ENCODE data around the gene P3H3. TPM values are rescaled to one million over a fixed set of nuclear protein-coding genes. Genes with fewer than 3 reads are reported as not detected.

Gene P3H3
- total and polyA plus RNA-seq, 2 of the 4 experiments (the other 2 are of a cell fraction): 27.8 to 83.9 TPM

DNA sequence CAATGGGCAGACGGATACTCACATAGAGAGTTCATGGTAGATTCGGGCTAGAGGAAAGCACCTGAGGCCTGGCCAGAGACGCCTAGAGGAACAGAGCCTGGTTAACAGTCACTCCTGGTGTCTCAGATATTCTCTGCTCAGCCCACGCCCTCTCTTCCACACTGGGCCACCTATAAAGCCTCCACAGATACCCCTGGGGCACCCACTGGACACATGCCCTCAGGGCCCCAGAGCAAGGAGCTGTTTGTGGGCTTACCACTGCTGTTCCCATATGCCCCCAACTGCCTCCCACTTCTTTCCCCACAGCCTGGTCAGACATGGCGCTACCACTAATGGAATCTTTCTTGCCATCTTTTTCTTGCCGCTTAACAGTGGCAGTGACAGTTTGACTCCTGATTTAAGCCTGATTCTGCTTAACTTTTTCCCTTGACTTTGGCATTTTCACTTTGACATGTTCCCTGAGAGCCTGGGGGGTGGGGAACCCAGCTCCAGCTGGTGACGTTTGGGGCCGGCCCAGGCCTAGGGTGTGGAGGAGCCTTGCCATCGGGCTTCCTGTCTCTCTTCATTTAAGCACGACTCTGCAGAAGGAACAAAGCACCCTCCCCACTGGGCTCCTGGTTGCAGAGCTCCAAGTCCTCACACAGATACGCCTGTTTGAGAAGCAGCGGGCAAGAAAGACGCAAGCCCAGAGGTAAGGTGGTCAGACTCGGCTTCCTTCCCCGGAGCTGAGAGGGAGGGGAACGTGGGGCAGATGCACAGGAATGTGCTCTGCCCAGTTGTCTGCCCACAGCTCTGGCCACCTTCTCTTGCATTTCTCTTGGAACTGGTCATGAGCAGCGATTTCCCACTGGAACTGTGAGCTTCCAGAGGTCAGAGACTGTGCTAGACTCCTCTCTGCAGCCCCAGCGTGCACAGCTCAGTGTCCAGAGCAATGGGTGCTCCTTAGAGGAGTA lies 39.0 kb upstream of the P3H3 start, which contains the start of gene CD4:
Gene CD4 (plus strand): TSS at position 557 of the 953 bp plus-strand sequence. CDS start 10,611 bp downstream, outside the sequence.
- H3K4ac ChIP-seq (ENCODE audit: low read depth, low read length): peak within 1 kb of the TSS; percentile 75
- peak within 1 kb of the TSS; percentile 63 for H3K27ac ChIP-seq (ENCODE audit: insufficient read depth, low read length)
- H4K8ac ChIP-seq (ENCODE audit: low read depth in 2 of 2, low read length in 2 of 2): peak within 1 kb of the TSS; percentile 84 to 92
- in situ Hi-C loops (cut with MboI; ENCODE audit: low sequenced_read_pairs): no loop called here
- H3K4me1 ChIP-seq (ENCODE audit: control insufficient read depth, insufficient read depth, low read length): peaks cover 21% of the 10 kb centered on the region
- BruUV-seq (replicated peaks): no TSS peak
- peak within 1 kb of the TSS; percentile 45 for H2BK5ac ChIP-seq (ENCODE audit: low read depth, low read length, poor library complexity, severe bottlenecking)
- peak within 1 kb of the TSS; percentile 86 for H4K91ac ChIP-seq (ENCODE audit: insufficient read depth, low read depth, low read length)
- POLR2A ChIA-PET (ENCODE audit: unreplicated experiment): interaction anchor here (0.5 kb wide), 2 partner anchors 30 to 128 kb away, joined by 3 read pairs; no protein-coding TSS in a partner anchor
- H3K79me1 ChIP-seq (ENCODE audit: low read depth in 1 of 2, low read length in 2 of 2): peaks cover 0 to 14% of the 10 kb centered on the region in 2 experiments; a peak in 2 of 4 replicates
- no peak for DNase-seq
- peak within 1 kb of the TSS; percentile 99 for H4K5ac ChIP-seq (ENCODE audit: low read depth, low read length)
- intact Hi-C loops (cut with micrococcal nuclease): no loop called here
- peak within 1 kb of the TSS; percentile 83 for H2AFZ ChIP-seq (replicated peaks; ENCODE audit: low read length, poor library complexity)
- peak within 1 kb of the TSS; percentile 8; the same call in 1 of the 2 replicates for H2AK5ac ChIP-seq (ENCODE audit: low read depth, low read length)
- H4K20me1 ChIP-seq (ENCODE audit: insufficient read depth, low read length): no peaks in the 10 kb centered on the region
- peak within 1 kb of the TSS; percentile 4; the same call in 1 of the 2 replicates for H2BK20ac ChIP-seq (ENCODE audit: low read depth, low read length)
- TF ChIP-seq POLR2A (IDR thresholded peaks at IDR 0.05; ENCODE audit: low read depth, low read length) (no peak), MXI1 (IDR thresholded peaks at IDR 0.05; ENCODE audit: borderline replicate concordance, low read depth, low read length) (no peak), CEBPB (IDR thresholded peaks at IDR 0.05; ENCODE audit: low read depth, low read length) (no peak), NFE2L2 (IDR thresholded peaks at IDR 0.05; ENCODE audit: low read depth, low read length) (no peak), SMC3 (IDR thresholded peaks at IDR 0.05; ENCODE audit: low read depth, low read length) (no peak)
- no peaks in the 10 kb centered on the region for H3K27me3 ChIP-seq (ENCODE audit: control insufficient read depth, insufficient read depth, low read length)
- H3K9ac ChIP-seq (ENCODE audit: low read depth, low read length): peak within 1 kb of the TSS; percentile 63
- 27% methylated on average over 6 of the region's 18 CpGs; no CpG with 5 or more reads in 1 of the 2 experiments for WGBS, 2 experiments (ENCODE audit: extremely low coverage in 2 of 2, insufficient read length in 1 of 2)
- H3K14ac ChIP-seq (replicated peaks; ENCODE audit: low read depth, low read length): peak within 1 kb of the TSS; percentile 91
- no peaks in the 10 kb centered on the region for H3K9me3 ChIP-seq (ENCODE audit: control insufficient read depth, insufficient read depth, low read length)
- H3K36me3 ChIP-seq (ENCODE audit: control insufficient read depth, insufficient read depth, low read length): no peaks in the 10 kb centered on the region
- peak; percentile 77 for ATAC-seq (ENCODE audit: low read depth)
- peak within 1 kb of the TSS; percentile 62 for H2BK120ac ChIP-seq (ENCODE audit: low read depth, low read length)
- H2BK15ac ChIP-seq (ENCODE audit: low read depth, low read length): peak within 1 kb of the TSS; percentile 57; the same call in 1 of the 3 replicates
- H3K18ac ChIP-seq (ENCODE audit: low read depth, low read length): peak within 1 kb of the TSS; percentile 71
- H3K23ac ChIP-seq (ENCODE audit: low read depth, low read length): peak within 1 kb of the TSS; percentile 92
- peak within 1 kb of the TSS; percentile 78 for H3K4me2 ChIP-seq (ENCODE audit: low read depth, low read length)
- peak within 1 kb of the TSS; percentile 25; the same call in 1 of the 2 replicates for H3K56ac ChIP-seq (ENCODE audit: extremely low read depth, insufficient read depth, low read length)
- H3K9me1 ChIP-seq (ENCODE audit: insufficient read depth, low read length): peaks cover 8% of the 10 kb centered on the region; the same call in 1 of the 2 replicates
- peak within 1 kb of the TSS; percentile 60 for H2AK9ac ChIP-seq (replicated peaks; ENCODE audit: low read depth, low read length, poor library complexity)
- H3K4me3 ChIP-seq (ENCODE audit: insufficient read depth, low read depth, low read length): peak within 1 kb of the TSS; percentile 42
- dilution Hi-C loops (cut with HindIII; ENCODE audit: low sequenced_read_pairs, unreplicated experiment): no loop called here
- CTCF ChIA-PET: interaction anchor here (0.9 to 1.8 kb wide), 3 partner anchors 10 to 37 kb away, joined by 3 to 12 read pairs (median 3); partner anchors contain the start of gene MLF2
